Raji (cell line): ENCODE measurements around the gene DPH3.

Experiments used
- POLR2A ChIP-seq: IDR thresholded peaks from 2 replicates; pipeline ENCODE4 v1.6.1; 2011; ENCODE audit warnings: low read depth, low read length, control low read depth; ENCODE audit not compliant: insufficient read depth

Gene DPH3

GRCh38 chr3:16277471-16277870, 12.7 kb upstream of the DPH3 start:
- TF ChIP-seq POLR2A, result no peak

- no peak for TF ChIP-seq POLR2A
Observed at GRCh38 chr3:16273867-16274266, 9.1 kb upstream of the DPH3 start.

GRCh38 chr3:16272588-16272987, 7.8 kb upstream of the DPH3 start:
- TF ChIP-seq POLR2A, result no peak

GRCh38 chr3:16270855-16271254, 6.1 kb upstream of the DPH3 start:
- TF ChIP-seq POLR2A, result no peak

- TF ChIP-seq POLR2A, result no peak
Observed at GRCh38 chr3:16266714-16267113, 2.0 kb upstream of the DPH3 start.

GRCh38 chr3:16265455-16265786, 678 bp upstream of the DPH3 start:
- no peak for TF ChIP-seq POLR2A

GRCh38 chr3:16264174-16264707, 502 bp downstream of the DPH3 start:
- TF ChIP-seq POLR2A, result no peak

GRCh38 chr3:16262174-16262573, 2.6 kb downstream of the DPH3 start:
- TF ChIP-seq POLR2A, result no peak

- no peak for TF ChIP-seq POLR2A
Observed at GRCh38 chr3:16260046-16260445, 4.7 kb downstream of the DPH3 start.

- no peak for TF ChIP-seq POLR2A
Observed at GRCh38 chr3:16258866-16259265, 5.9 kb downstream of the DPH3 start.

- TF ChIP-seq POLR2A, result no peak
Observed at GRCh38 chr3:16258177-16258576, 6.6 kb downstream of the DPH3 start.

- no peak for TF ChIP-seq POLR2A
Observed at GRCh38 chr3:16257309-16257708, 7.4 kb downstream of the DPH3 start.

GRCh38 chr3:16255726-16256125, 9.0 kb downstream of the DPH3 start:
- TF ChIP-seq POLR2A, result no peak

GRCh38 chr3:16255326-16255725, 9.4 kb downstream of the DPH3 start:
- TF ChIP-seq POLR2A, result no peak

GRCh38 chr3:16254916-16255315, 9.8 kb downstream of the DPH3 start:
- no peak for TF ChIP-seq POLR2A

- TF ChIP-seq POLR2A, result no peak
Observed at GRCh38 chr3:16253601-16254000, 11.1 kb downstream of the DPH3 start.

GRCh38 chr3:16252988-16253387, 11.8 kb downstream of the DPH3 start:
- no peak for TF ChIP-seq POLR2A
